NCI-H2227 (cell line): Measurements from ENCODE around the gene DBN1.
"Not testable (repeated sequence)": the region's sequence is repeated elsewhere in the genome, so short reads cannot be mapped to it uniquely, and the experiment has no call there.

Experiments used
- DNase-seq: peaks from one replicate; lab custom pipeline; 2025; ENCODE audit not compliant: unreplicated experiment; lab: John Stamatoyannopoulos, UW

DBN1 gene

DNA sequence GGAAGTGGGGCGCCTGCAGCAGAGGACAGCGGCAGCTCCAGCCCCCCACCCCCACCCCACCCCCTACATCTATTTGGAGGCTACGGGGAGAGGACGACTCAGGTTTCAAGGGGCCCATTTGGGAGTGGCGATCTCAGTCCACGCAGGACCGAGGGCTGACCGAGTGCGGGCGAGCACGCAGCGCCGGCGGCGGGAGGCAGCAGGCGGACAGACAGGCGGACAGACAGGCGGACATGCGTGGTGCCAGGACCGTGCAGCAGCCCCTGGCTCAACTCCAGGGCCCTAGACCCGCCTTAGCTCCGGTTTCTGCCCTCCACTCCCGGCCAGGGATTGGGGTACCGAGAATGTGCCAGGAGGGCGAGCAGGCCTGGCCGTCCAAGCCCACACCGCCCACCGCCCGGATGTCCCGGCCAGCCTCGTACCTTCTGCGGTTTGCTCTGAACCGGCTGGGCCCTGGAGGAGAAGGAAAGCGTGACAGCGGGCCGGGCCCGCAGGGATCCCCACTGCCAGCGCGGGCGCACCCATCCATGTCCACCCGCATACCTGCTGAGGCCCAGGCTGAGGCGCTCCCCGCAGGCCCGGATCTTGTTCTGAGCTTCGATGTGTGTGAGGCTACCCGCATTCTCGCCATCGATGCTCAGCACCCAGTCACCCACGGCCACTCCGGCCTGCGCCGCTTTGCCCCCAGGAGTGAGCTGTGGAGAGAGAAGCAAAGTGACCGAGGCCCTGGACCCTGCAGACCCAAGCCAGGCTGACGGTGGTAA lies 18.7 kb upstream of the DBN1 start:
- DNase-seq: no peak

DNA sequence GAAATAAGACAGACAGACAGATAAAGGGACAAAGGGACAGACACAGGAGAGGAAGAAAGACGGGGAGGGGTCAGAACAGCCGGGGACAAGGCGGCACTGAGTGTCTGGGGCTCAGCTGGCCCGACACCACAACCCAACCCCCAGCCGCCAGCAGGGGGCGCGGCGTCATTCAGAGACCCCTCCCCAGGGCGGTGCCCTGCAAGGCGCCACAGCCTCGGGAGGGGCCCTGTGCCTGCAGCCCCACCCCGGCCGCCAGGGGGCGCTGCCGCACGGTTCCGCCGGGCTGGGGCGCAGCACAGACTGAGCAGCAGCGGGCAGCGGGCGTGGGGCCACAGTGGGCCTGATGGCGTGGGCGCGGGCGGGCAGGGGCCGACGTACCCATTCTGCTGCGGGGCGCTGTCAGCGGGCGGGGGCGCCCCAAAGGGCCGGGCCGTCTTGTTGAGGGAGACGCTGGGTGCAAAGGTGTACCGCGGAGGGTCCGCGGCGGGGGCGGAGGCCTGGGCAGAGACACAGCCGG lies 18.1 kb upstream of the DBN1 start:
- no peak for DNase-seq

DNA sequence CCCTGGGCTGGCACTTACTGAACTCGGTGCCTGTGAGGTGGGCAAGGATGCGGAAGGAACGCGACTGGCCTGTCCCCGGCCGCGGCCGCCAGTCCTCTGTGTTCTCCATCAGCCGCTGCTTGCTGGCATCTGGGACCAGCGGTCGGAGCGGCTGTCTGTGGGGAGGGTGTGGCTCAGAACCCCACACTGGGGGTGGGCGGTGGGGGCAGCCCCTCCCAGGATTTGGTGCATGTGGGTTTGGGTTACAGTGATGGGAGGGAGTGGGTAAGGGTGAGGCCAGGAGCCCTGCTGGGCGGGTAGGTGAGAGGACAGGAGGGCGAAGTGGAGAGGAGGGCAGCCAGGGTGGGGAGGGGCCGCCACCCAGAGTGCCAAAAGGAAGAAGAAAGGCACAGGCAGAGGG lies 17.6 kb upstream of the DBN1 start:
- DNase-seq: no peak

DNA sequence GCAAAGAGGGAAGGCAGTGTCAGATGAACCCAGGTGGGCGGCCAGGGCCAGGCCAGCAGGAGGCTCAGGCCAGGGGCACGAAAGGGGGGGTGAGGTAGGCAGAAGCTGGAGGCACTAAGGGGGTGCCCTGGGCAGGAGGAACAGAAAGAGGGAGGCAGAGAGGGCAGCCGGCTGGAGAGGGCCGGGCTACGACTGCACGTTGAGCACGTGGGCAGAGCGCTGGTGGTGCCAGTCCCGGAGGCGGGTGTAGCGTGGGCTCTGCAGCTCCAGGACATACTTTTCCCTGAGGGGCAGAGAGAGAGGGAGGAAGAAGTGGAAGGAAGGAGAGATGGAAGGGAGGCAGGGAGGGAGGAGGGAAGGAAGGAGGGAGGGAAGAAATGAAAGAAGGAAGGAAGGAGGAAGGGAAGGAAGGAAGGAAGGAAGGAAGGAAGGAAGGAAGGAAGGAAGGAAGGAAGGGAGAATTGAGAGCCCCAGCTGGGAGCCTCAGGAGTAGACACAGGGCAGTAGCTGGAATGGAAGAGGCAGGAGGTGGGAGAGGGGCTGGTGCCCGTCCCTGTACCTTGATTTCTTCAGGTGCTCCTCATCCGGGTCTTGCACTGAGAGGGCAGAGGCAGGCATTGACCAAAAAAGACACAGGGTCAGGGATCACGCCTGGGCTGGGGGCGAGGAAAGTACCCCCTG lies 17.0 kb upstream of the DBN1 start:
- DNase-seq: no peak

DNA sequence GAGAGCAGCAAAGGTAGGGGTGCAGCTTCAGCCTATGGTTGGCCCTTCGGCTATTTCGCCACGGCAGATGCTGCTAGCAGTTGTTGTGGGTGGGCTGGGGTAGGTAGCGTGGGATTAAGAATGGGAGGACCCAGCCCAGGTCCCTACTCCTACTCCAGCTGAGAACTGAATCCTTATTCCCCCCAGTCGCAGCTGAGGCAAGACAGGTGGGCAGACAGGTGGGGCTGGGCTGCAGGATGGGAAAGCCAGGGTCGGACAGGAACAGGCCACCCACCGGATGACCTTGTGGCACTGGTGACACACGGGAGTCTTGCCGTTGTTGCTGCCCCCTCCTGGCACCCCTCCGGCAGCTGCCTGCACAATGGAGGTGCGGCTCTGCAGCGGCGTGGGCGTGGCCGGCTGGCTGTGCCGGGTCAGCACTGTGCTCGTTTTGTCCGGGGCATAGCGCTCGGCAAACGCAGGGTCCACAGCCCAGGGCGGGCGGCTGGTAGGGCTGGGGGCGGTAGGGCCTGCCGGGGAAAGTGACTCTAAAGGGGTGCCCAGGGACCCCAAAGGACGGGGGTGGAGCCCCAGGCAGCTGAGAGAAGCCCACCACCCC lies 15.8 kb upstream of the DBN1 start:
- peak; percentile 39 for DNase-seq

DNA sequence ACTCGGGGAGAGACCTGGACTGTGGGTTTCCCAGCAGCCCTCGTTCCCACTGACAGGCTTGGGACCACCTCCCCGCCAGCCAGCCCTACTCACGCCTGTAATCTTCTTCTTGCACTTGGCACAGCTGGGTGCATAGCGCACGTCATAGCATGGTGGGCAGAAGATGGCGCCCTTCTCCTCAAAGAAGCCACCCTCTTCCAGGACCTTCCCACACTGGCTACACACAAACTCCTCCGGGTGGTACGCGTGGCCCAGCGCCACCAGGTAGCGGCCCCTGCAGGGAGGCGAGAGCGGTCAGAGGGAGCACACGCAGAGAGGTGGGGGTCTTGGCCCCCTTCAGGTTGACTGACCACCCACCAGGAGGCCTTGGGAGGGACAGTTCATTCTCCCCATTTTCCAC lies 14.5 kb upstream of the DBN1 start:
- DNase-seq: no peak

DNA sequence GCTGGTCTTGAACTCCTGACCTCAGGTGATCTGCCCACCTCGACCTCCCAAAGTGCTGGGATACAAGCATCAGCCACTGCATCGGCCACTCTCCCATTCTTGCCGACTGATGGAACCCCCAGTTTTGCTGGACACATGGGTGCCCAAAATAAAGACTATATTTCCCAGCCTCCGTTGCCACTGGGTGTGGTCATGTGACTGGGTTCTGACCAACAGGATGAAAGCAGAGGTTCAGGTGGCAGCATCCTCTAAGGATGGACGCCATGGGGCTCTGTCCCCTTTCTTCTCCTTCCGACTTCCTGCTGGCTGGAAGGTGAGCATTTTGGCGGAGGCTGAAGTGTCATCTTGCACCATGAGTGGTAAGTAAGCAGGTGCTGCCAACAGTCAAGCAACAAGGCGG lies 13.7 kb upstream of the DBN1 start:
- no peak for DNase-seq

DNA sequence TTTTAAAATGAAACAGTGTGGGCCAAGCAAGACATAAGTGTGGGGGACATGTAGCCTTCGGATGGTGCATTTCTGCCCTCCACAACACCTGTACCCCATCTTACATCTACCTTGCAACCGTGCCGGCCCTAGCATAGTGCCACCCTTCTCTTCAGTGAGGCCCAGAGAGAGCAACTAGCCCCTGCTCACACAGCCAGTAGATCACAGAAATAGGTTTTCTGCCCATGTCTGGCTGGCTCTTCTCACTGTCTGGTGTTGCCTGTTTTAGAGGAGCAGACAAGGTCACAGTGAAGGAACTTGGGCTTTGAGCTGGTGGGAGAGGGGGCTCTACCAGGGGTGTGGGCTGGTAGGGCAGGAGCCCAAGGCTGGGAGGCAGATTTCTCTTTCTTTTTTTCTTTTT lies 12.8 kb upstream of the DBN1 start:
- DNase-seq: no peak

DNA sequence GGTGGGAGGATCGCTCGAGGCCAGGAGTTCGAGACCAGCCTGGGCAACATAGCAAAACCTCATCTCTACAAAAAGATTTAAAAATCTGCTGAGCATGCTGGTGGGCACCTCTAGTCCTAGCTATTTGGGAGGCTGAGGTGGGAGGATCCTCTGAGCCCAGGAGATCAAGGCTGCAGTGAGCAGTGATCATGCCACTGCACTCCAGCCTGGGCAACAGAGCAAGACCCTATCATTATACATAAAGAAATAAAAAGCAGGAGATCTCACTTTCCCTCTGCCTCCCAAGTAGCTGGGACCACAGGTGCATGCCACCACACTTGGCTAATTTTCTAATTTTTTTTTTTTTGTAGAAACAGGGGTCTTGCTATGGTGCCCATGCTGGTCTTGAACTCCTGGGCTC lies 12.3 kb upstream of the DBN1 start:
- DNase-seq: not testable (repeated sequence)

DNA sequence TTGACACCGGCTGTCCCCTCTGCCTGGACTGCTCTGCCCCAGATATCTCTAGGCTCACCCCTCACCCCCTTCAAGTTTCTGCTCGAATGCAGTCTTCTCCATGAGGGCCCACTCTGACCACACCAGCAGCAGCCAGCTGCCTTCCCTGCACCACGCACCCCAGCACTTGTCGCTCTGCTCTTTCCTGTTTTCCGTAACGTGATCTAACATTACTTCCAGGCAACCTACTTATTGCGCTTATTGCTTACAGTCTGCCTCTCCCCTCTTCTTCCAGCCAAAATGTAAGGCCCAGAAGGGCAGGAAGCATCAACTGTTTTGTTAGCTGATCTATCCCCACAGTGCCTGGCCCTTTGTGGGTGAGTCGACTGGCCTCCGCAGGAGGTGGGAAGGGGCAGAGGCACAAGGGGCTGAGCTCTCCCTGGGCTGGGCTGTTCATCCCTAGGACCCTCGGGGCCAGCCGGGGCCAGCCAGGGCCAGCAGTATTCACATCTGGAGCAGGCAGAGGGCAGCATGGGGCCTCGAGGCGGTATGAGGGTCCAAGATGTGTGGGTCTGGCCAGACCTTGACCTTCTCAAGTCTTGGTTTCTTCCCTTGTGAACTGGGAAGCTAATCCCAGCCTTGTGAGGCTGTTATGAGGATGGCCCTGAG lies 11.6 kb upstream of the DBN1 start:
- DNase-seq: no peak

DNA sequence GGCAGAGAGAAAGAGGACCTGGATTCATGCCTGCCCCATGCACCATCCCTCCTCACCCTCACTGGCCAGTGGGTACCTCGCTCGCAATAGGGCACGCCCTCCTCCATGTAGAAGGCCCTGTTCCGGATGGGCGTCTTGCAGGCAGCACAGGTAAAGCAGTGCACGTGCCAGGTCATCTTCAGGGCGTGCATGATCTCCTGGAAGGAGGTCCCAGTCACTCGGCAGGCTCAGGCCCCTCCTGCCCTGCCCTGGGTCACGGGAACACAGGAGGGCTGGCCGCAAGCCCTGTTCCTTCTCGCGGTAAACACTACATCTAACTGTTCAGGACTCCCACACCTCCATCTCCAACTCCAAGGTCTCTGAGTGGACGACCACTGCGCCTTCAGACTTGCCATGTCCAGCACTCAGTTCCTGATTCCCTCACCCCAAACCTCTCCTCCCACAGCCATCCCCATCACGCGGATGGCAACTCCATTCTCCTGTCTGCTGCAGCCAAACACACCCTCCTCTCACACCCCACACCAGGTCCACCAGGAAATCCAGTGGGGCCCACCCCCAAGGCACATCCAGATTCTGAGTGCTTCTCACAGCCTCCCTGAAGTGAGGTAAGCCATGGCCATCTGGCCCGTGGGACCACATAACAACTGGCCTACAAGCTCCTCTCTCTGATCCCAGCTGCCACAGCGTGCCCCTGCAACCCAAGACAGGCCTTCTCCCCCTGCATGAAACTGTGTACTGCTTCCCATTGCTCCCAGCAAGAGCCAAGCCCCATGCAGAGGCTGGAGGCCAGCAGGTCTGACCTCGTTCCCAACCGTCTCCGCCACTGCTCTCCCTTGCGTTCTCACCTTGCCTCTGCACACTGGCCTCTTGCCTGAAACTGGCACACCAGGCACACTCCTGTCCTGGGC lies 10.8 kb upstream of the DBN1 start:
- DNase-seq: no peak

DNA sequence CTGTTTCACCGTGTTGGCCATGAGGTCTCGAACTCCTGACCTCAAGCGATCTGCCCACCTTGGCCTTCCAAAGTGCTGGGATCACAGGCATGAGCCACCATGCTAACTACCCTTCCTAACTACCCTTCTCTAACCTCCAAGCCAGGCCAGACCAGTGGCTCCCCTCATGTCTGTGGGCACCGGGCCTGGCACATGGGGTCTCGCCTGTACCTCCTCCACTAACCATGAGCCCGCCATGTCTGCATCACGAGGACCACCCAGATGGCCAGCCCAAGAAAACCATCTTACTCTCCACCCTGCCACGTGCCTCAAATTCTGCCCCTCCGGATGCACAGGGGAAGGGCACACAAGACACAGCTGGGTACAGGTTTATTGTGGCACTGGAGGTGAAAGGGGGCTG lies 9.6 kb upstream of the DBN1 start:
- DNase-seq: no peak

DNA sequence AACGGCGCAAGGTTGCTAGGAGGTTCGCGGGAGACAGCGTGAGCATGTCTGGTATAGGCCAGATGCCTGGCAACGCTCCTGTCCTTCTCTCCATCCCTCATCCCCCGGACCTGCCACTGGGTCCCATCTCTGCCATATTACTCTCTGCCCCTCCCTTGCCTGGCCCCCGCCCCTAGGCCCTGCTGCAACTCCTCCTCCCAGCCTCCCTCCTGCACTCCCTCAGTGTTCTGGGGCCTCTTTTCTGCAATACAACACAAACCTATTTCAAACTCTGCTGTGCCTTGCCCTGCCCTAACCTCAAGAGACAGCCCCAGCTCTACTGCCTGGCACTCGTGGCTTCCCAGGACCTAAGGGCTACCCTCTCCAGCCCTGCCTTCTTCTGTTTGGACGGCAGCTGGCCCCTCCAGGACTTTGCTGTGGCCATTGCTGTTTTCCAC lies 8.9 kb upstream of the DBN1 start:
- DNase-seq: no peak

DNA sequence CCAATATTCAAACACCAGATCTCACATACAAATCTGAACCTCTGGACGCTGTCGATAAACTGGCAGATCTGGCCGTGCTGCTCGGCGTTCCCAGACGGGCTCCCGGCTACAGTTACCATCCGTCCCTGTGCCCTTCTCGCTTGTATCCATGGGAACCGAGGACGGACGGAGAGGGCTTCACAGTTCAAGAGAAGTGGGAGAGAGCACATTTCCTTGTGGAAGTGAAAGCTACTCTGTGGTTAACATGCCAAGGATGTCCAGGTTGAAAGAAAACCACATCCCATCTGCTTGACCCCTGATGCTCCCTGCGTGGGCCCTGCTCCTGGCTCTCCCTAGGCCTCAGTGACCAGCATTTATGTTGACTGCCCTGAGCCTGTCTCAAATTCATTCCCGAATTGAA lies 6.3 kb upstream of the DBN1 start:
- no peak for DNase-seq

DNA sequence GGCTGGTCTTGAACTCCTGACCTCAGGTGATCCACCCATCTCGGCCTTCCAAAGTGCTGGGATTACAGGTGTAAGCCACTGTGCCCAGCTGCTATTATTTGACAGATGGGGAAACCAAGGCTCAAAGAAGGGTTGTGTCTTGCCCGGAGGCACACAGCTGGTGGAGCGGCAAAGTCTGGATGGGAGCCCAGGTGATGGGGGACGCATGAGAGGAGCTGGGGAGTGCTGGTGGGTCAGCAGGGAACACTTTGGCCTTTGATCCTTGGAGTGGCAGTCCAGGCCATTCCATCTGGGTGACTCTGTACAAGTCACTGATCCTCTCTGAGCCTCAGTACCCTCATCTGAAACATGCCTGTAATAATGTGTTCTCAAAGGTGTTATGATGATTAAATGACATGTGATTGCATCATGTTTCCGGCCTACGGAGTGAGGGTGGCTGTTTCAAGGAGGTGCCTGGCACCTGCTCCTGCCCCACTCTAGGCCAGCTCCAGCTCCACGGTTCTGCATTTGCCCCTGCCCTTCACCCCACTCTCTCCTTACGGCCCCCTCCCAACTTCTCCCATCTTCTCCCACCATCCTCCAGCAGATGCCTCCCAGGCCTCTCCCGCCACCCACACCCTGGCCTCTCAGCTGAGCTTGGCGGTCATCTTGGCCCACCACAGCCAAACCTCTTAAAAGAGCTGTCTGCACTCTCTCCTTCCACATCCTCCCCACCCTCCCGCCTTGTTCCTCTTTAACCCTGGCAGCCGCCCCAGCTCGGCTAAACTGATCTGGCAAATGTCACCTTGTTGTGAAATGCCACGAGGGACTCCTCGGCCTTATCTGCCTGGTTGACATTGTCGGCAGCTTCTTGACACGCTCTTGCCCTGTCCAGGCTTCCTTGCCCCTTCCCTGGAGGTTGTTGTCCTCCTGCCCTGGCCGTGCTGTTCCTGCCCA lies 5.5 kb upstream of the DBN1 start:
- DNase-seq: no peak

DNA sequence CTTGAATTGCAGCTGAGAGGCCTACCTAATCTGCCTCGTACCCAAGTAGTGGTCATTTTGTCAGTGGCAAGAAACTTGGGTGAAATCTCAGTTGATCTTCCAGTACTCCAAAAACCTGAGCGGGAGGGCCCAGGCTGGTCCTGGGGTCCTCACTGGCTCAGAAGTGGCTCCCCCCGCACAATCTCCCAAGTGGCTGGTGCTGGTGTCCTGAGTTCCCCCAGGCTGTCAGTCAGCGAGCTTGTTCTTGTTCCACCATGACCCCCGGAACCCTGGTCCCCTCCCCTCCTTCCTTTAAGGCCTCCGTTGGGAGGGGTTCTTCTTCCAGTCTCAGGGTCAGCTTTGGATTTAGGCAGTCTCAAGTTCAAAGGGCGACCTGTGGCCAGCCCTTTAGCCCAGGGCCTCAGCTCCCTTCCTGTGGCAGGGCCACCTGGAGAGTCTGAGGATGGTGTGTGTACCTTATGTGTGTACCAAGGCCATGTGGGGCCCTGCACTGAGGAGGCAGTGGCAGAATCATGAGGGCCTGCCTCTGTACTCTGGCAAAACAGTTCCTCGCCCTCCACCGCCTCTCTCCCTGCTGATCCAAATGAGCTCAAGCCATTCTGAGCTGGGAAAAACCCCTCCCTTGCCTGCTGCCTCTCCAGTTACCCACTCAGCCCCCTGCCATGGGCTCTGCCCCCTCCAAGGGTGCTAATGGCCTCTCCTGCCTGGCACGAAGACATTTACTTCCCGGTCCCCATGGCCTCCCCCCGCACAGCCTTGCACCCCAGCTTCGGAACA lies 4.5 kb upstream of the DBN1 start:
- no peak for DNase-seq

DNA sequence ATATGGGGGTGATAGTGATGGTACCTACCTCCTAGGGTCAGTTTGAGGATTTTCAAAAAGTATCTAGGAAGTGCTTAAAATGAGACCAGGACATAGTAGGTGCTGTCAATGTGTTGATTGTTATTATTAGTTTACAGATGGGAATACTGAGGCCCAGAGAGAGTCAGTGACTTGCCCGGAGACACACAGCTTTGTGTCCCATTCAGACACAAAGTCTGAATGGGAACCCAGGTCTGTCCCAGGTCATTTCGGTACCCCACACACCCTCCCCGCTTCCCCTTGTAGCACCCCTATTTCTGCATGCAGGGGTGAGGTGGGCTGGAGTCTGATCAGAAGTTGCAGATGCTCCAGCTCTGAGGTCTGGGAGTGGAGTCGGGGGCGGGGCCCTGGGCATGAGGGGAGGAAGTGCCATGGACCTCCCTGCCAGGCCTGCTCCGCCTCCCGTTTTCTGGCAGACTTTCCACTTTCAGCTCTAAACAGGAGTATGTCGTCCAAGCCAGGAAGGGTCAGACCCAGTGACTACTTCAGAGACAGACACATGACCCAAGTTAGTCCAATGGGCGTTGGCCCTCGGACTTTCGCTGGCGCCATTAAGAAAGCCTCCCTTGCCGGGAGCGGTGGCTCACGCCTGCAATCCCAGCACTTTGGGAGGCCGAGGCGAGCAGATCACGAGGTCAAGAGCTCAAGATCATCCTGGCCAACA lies 3.2 kb upstream of the DBN1 start:
- no peak for DNase-seq
